Kidney (tissue), 14 donors: ENCODE results near the gene RBBP6. TPM values are rescaled to one million over a fixed set of nuclear protein-coding genes. Genes with fewer than 3 reads are reported as not detected.

Experiments used
- DNase-seq, 5 donors: peaks; one replicate each; pipeline ENCODE4 v3.0.0-alpha.2; 2013 to 2020
- FAIRE-seq: peaks from 2 replicates; lab custom pipeline; 2012; peaks lifted over from hg19 to GRCh38; lab: Jason Lieb, UNC
- H3K27ac ChIP-seq, 2 donors: one replicate each; pipeline ENCODE4 v1.7.0; 2013; ENCODE audit warnings: low read depth in 2 of 2, low read length in 2 of 2, inconsistent platforms in 1 of 2
- H3K27me3 ChIP-seq: one replicate; pipeline ENCODE4 v1.7.1; 2013; ENCODE audit warnings: low read length, inconsistent platforms; ENCODE audit not compliant: control insufficient read depth, insufficient read depth
- H3K36me3 ChIP-seq, 3 donors: one replicate each; pipeline versions ENCODE4 v1.7.0 to v1.7.1; 2013; ENCODE audit warnings: low read length in 3 of 3, control low read depth in 1 of 3, inconsistent platforms in 1 of 3; ENCODE audit not compliant: insufficient read depth in 3 of 3, control insufficient read depth in 2 of 3
- H3K4me1 ChIP-seq, 3 donors: one replicate each; pipeline versions ENCODE4 v1.7.0 to v1.7.1; 2013; ENCODE audit warnings: low read length in 3 of 3, inconsistent platforms in 1 of 3, low read depth in 1 of 3; ENCODE audit not compliant: control insufficient read depth in 2 of 3, insufficient read depth in 2 of 3
- H3K4me3 ChIP-seq, 3 donors: one replicate each; pipeline versions ENCODE4 v1.7.0 to v1.8.1; 2013; ENCODE audit warnings: low read length in 3 of 3, control low read depth in 1 of 3, inconsistent platforms in 1 of 3
- H3K9ac ChIP-seq, 3 donors: one replicate each; pipeline versions ENCODE4 v1.7.0 to v1.7.1; 2013; ENCODE audit warnings: low read length in 3 of 3, control low read depth in 1 of 3, inconsistent platforms in 1 of 3
- H3K9me3 ChIP-seq, 3 donors: one replicate each; pipeline versions ENCODE4 v1.7.0 to v1.7.1; 2013; ENCODE audit warnings: low read length in 3 of 3, control low read depth in 1 of 3, inconsistent platforms in 1 of 3; ENCODE audit not compliant: control insufficient read depth in 2 of 3, insufficient read depth in 1 of 3
- intact Hi-C: fragments of 100-400 bp; cut with DNase I; formaldehyde crosslinking; loops from one replicate; pipeline ENCODE4 v1.11.1; 2022
- polyA plus RNA-seq: library from polyadenylated mRNA; stranded (reverse); fragments of 350-450 nt; fragmentation: Illumina TruSeq; extraction: RNeasy Lipid Tissue Mini Kit (QIAGEN cat#74804); gene quantifications from one replicate; pipeline ENCODE4 v1.2.3, GENCODE V29; 2014; ENCODE audit warnings: low read depth, low replicate concordance; ENCODE audit not compliant: insufficient read depth
- total RNA-seq: library from RNA; stranded (reverse); fragmentation: NEBNext Ultra II Directional; extraction: Animal tissue kit (Norgen Biotek cat#: 25700); gene quantifications from one replicate; pipeline ENCODE4 v1.2.1, GENCODE V29; 2021
- TF ChIP-seq, protein P1 (sequence below): IDR thresholded peaks from 3 replicates; pipeline ENCODE4 v1.5.1; 2012; ENCODE audit warnings: mild to moderate bottlenecking, moderate library complexity, borderline replicate concordance; ENCODE audit not compliant: insufficient read depth; ENCODE audit errors: extremely low read depth
- donor health status: control.
- donor health status: control.
- donor health status: control.
- donor health status: control.
- donor health status: control.
- donor health status: DM: yes; HTN: yes; CAD: no.
- donor health status: Normal renal cell carcinoma (clear cell type).

RBBP6 gene
- total and polyA plus RNA-seq, 2 donors from 2014 or later = 22.8 to 51.3 TPM

DNA sequence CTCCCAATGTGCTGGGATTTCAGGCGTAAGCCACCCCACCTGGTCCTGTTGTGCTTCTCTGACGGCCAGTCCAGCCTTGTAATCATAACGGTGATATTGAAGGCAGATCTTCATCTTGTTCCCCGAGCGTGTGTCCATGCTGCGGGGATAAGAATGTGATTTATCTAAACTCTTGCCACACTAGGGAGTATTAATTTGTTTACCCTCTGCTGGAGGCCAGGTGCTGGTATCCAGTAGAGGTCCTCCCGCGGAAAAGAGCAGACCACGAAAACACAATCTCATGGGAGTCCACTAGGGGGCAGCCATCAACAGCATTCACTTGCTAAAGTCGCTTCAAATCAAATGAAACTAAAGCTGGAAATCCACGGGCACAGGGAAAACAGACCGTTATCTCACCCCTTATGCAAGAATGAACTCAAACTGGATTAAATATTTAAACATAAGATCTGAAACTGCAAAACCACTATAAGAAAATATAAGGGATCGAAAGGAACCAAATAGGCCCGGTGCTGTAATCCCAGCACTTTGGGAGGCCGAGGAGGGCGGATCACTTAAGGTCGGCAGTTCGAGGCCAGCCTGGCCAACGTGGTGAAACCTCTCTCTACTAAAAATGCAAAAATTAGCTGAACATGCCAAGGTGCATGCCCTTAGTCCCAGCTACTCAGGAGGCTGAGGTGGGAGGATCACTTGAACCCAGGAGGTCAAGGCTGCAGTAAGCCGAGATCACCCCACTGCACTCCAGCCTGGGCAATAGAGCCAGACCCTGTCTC is 22.3 kb upstream of the RBBP6 start:
- intact Hi-C loops = no loop called here
- Histone ChIP-seq H3K27ac (no peak overlapping the region), H3K4me1 (no peaks in the 10 kb centered on the region), H3K27me3 (no peaks in the 10 kb centered on the region), H3K36me3 (no peaks in the 10 kb centered on the region), H3K9ac (peak overlapping the region in 1 of 3 donors; percentile 1), H3K4me3 (no peak overlapping the region), H3K9me3 (no peaks in the 10 kb centered on the region)
- FAIRE-seq = peak; percentile 63
- TF ChIP-seq, protein P1, sequence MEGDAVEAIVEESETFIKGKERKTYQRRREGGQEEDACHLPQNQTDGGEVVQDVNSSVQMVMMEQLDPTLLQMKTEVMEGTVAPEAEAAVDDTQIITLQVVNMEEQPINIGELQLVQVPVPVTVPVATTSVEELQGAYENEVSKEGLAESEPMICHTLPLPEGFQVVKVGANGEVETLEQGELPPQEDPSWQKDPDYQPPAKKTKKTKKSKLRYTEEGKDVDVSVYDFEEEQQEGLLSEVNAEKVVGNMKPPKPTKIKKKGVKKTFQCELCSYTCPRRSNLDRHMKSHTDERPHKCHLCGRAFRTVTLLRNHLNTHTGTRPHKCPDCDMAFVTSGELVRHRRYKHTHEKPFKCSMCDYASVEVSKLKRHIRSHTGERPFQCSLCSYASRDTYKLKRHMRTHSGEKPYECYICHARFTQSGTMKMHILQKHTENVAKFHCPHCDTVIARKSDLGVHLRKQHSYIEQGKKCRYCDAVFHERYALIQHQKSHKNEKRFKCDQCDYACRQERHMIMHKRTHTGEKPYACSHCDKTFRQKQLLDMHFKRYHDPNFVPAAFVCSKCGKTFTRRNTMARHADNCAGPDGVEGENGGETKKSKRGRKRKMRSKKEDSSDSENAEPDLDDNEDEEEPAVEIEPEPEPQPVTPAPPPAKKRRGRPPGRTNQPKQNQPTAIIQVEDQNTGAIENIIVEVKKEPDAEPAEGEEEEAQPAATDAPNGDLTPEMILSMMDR = peak; percentile 89
- peak; percentile 77 to 92 (median 85) for DNase-seq

DNA sequence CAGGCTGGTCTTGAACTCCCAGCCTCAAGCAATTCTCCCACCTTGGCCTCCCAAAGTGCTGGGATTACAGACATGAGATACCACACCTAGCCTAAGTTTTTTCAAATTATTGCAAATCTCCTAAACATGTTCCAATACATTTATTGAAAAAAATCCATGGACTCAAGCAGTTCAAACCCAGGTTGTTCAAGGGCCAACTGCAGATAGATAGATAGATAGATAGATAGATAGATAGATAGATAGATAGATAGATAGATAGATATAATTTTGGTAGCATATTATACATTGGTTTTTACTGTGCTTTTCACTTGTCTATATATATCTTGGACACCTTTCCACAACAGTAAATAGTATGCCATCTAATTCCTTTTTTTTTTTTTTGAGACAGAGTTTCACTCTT is 20.9 kb upstream of the RBBP6 start:
- intact Hi-C loops = no loop called here

DNA sequence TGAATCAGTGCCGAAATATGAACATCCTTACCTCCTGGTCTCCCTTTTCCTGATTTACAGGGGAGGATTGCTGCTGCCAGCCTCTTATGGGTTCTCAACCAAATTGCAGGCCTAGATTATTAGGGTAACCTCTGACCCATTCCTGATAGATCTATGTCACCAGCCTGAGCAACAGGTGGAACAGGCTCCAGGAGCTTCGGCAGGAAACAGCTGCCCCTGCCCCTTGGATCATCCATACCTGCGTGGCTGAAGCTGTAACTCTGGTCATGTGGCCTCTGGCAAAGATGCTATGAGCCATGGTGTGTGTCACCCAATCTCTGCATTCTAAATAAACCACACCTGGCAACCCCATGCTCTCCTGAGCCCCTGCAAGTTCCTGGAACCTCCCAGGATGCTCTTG is 18.4 kb upstream of the RBBP6 start:
- FAIRE-seq (no peak), DNase-seq (no peak)
- no peak overlapping the region for H3K27ac ChIP-seq
- H3K27me3 ChIP-seq = no peaks in the 10 kb centered on the region
- TF ChIP-seq, protein P1 = no peak
- no peak overlapping the region for H3K9ac ChIP-seq
- H3K4me3 ChIP-seq = no peak overlapping the region
- no peaks in the 10 kb centered on the region for H3K36me3 ChIP-seq
- intact Hi-C loops = no loop called here
- H3K4me1 ChIP-seq = no peaks in the 10 kb centered on the region
- no peaks in the 10 kb centered on the region for H3K9me3 ChIP-seq

More for the DNA sequence above, 20.9 kb upstream of the RBBP6 start:
- FAIRE-seq = no peak
- no peaks in the 10 kb centered on the region for H3K4me1 ChIP-seq
- H3K36me3 ChIP-seq = no peaks in the 10 kb centered on the region
- no peak overlapping the region for H3K27ac ChIP-seq
- TF ChIP-seq, protein P1 = no peak
- no peak overlapping the region for H3K9ac ChIP-seq
- H3K9me3 ChIP-seq = no peaks in the 10 kb centered on the region
- H3K27me3 ChIP-seq = no peaks in the 10 kb centered on the region
- no peak overlapping the region for H3K4me3 ChIP-seq
- no peak for DNase-seq
